K562 (cell line): ENCODE data around the gene CRIM1. TPM values are rescaled to one million over a fixed set of nuclear protein-coding genes. Genes with fewer than 3 reads are reported as not detected.

Experiments
- CREB5 ChIP-seq: fragments of 250-450 bp; sonication (Bioruptor Pico); IDR thresholded peaks from 2 replicates; pipeline ENCODE4 v1.5.0; 2020; ENCODE audit warnings: mild to moderate bottlenecking
- E2F8 ChIP-seq: fragments of 450-650 bp; IDR thresholded peaks from 2 replicates; pipeline ENCODE4 v1.7.1; 2018; ENCODE audit warnings: mild to moderate bottlenecking, low read depth; ENCODE audit not compliant: partially characterized antibody
- ELK3 ChIP-seq: fragments of 450-650 bp; formaldehyde crosslinking; IDR thresholded peaks from 2 replicates; pipeline ENCODE4 v1.4.0; 2020; ENCODE audit warnings: mild to moderate bottlenecking
- NR2C1 ChIP-seq, 2 experiments: fragments of 450-650 bp; IDR thresholded peaks; 2 replicates each; pipeline ENCODE4 v1.6.1; 2017; ENCODE audit warnings: mild to moderate bottlenecking in 2 of 2, antibody characterized with exemption in 1 of 2, inconsistent platforms in 1 of 2, missing compliant biosample characterization in 1 of 2, missing genetic modification characterization in 1 of 2
- SAFB2 ChIP-seq: fragments of 200-400 bp; formaldehyde crosslinking; IDR thresholded peaks from 2 replicates; pipeline ENCODE4 v1.6.1; 2018; ENCODE audit warnings: borderline replicate concordance, low read length, low read depth, moderate library complexity; ENCODE audit not compliant: severe bottlenecking
- SFPQ ChIP-seq: fragments of 200-400 bp; formaldehyde crosslinking; IDR thresholded peaks from 2 replicates; pipeline ENCODE4 v1.6.1; 2017; ENCODE audit warnings: mild to moderate bottlenecking, low read depth, low read length, moderate library complexity
- TARDBP ChIP-seq: fragments of 450-650 bp; IDR thresholded peaks from 2 replicates; pipeline ENCODE4 v1.6.1; 2016
- ZNF3 ChIP-seq: fragments of 250-450 bp; sonication (Bioruptor Pico); IDR thresholded peaks from 2 replicates; pipeline ENCODE4 v1.5.0; 2021; ENCODE audit warnings: mild to moderate bottlenecking, moderate library complexity
- ZNF785 ChIP-seq: fragments of 250-450 bp; sonication (Bioruptor Pico); IDR thresholded peaks from 2 replicates; pipeline ENCODE4 v1.4.0; 2020; ENCODE audit warnings: mild to moderate bottlenecking
- polyA plus RNA-seq, 8 experiments: library from polyadenylated mRNA; depleted of rRNA in 4 of 8; stranded (reverse) in 5 of 8; unstranded in 3 of 8; fragments of >200 nt; fragmentation: Nextera tagmentation in 2 of 8; fragmentation: Illumina TruSeq in 1 of 8; extraction: Ambion mirVana in 2 of 8; extraction: Trizol in 1 of 8; gene quantifications; 2 replicates each; pipeline versions ENCODE4 v1.2.1 to v1.2.3, GENCODE V29; 2011 to 2014; ENCODE audit warnings: inconsistent platforms in 1 of 8, missing spikeins in 1 of 8
- total RNA-seq, 7 experiments: library from RNA; depleted of rRNA in 6 of 7; stranded (reverse); fragments of >200 nt in 6 of 7; fragmentation: Illumina TruSeq in 2 of 7; extraction: Trizol in 2 of 7; gene quantifications; 2 replicates each; pipeline versions ENCODE4 v1.2.1 to v1.2.3, GENCODE V29; 2011 to 2021; ENCODE audit warnings: low replicate concordance in 1 of 7

CRIM1 gene
- total and polyA plus RNA-seq, 9 of the 15 experiments (the other 6 are each of a cell fraction or from before 2014, with no cell fraction given), result 0.01 to 0.36 (median 0.06) TPM; not detected in 1

- no peak for TF ChIP-seq ELK3 (CRISPR knock-in tag)
- TF ChIP-seq NR2C1 (IDR thresholded peaks at IDR 0.05), result no peak
- TF ChIP-seq NR2C1 (tag; IDR thresholded peaks at IDR 0.05), result no peak
- no peak for TF ChIP-seq SAFB2
- TF ChIP-seq ZNF785 (CRISPR knock-in tag), result no peak
- no peak for TF ChIP-seq E2F8
- no peak for TF ChIP-seq CREB5 (CRISPR knock-in tag)
- TF ChIP-seq SFPQ, result no peak
- no peak for TF ChIP-seq TARDBP
- TF ChIP-seq ZNF3 (CRISPR knock-in tag), result no peak
Observed at GRCh38 chr2:36489281-36489680, 133.7 kb downstream of the CRIM1 start (continued).
